GM10248 (cell line): ENCODE results near the gene DYRK3.

Experiments
- CTCF ChIA-PET: fragments of 300-600 bp; sonication (Branson Sonifier 250); formaldehyde crosslinking; extraction: SDS; loops from one replicate; lab custom pipeline; 2021; ENCODE audit warnings: antibody characterized with exemption; lab: Yijun Ruan, JAX
- POLR2A ChIA-PET: fragments of 350-650 bp; sonication (Branson Sonifier 250); formaldehyde crosslinking; extraction: SDS; loops from one replicate; lab custom pipeline; 2020; ENCODE audit warnings: antibody characterized with exemption; lab: Yijun Ruan, JAX
- DNase-seq: peaks from one replicate; pipeline ENCODE4 v3.0.0; 2012; ENCODE audit errors: extremely low spot score
- TF ChIP-seq, protein P1 (sequence below): IDR thresholded peaks from 2 replicates; pipeline ENCODE4 v1.5.1; 2012; ENCODE audit warnings: mild to moderate bottlenecking, low read depth; ENCODE audit errors: extremely low read depth, missing control alignments, control extremely low read depth

The DYRK3 gene

DNA sequence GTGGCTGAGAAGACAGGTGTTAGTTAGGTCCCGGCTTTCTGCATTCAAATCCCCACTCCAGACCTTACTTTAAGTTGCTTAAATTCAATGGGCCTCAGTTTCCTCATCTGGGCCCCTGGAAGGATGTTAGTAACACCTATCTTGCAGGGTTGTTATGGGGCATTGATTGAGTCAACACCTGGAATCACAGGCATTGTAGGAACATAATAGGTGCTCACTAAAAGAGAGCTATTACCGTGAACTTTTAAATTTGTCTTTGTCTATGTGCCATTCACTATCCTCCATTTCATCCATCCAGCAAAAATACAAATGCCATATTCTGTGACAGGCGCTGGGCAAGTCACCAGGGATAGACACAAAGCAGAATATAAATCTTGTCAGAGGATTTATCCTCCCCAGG lies 38.9 kb downstream of the DYRK3 start:
- TF ChIP-seq, protein P1, sequence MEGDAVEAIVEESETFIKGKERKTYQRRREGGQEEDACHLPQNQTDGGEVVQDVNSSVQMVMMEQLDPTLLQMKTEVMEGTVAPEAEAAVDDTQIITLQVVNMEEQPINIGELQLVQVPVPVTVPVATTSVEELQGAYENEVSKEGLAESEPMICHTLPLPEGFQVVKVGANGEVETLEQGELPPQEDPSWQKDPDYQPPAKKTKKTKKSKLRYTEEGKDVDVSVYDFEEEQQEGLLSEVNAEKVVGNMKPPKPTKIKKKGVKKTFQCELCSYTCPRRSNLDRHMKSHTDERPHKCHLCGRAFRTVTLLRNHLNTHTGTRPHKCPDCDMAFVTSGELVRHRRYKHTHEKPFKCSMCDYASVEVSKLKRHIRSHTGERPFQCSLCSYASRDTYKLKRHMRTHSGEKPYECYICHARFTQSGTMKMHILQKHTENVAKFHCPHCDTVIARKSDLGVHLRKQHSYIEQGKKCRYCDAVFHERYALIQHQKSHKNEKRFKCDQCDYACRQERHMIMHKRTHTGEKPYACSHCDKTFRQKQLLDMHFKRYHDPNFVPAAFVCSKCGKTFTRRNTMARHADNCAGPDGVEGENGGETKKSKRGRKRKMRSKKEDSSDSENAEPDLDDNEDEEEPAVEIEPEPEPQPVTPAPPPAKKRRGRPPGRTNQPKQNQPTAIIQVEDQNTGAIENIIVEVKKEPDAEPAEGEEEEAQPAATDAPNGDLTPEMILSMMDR, result no peak
- ChIA-PET POLR2A (no interaction called here), CTCF (interaction anchor here (1.0 to 30.1 kb wide), 8 partner anchors 18 to 262 kb away, joined by 3 to 637 read pairs (median 6); partner anchors contain the start of gene EIF2D)
- no peak for DNase-seq

- POLR2A ChIA-PET, result no interaction called here
- TF ChIP-seq, protein P1, result no peak
- no peak for DNase-seq
- CTCF ChIA-PET, result interaction anchor here (1.0 to 30.1 kb wide), 7 partner anchors 19 to 195 kb away, joined by 3 to 637 read pairs (median 10); partner anchors contain the start of gene EIF2D
Observed at GRCh38 chr1:206674745-206675175, 39.4 kb downstream of the DYRK3 start.

DNA sequence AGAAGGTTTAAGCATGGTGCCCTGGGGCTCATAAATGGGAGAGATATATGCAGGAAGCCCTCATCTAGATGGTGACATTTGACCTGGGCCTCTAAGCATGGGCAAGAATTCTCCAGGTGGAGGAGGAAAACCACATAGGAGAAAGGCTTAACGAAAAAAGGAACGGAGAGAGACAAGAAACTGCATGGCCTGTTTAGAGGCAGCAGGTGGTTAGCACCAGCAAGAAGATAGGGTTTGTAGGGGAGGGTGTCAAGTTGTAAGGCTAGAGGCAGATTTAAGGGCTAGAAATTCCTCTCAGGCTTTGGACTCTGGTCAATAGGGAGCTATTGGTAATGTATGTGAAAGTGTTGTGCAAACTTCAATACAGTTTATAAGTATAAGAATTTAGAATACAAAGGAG lies 41.2 kb downstream of the DYRK3 start:
- ChIA-PET CTCF (interaction anchor here (1.0 to 30.1 kb wide), 5 partner anchors 16 to 49 kb away, joined by 3 to 637 read pairs (median 3); no protein-coding TSS in a partner anchor), POLR2A (no interaction called here)
- TF ChIP-seq, protein P1, result no peak
- no peak for DNase-seq

- TF ChIP-seq, protein P1, result no peak
- no peak for DNase-seq
- POLR2A ChIA-PET, result no interaction called here
- CTCF ChIA-PET, result interaction anchor here (1.2 to 30.1 kb wide), 3 partner anchors 22 to 44 kb away, joined by 3 to 637 read pairs (median 5); partner anchors contain the start of gene DYRK3
Observed at GRCh38 chr1:206678490-206678889, 43.2 kb downstream of the DYRK3 start.

GRCh38 chr1:206679738-206680211 lies 44.4 kb downstream of the DYRK3 start:
- peak; percentile 68 for DNase-seq
- ChIA-PET POLR2A (interaction anchor here (1.0 kb wide), 1 partner anchor 107 kb away, joined by 3 read pairs; no protein-coding TSS in a partner anchor), CTCF (interaction anchor here (0.9 to 30.1 kb wide), 5 partner anchors 14 to 74 kb away, joined by 3 to 637 read pairs (median 3); partner anchors contain the start of gene DYRK3)
- TF ChIP-seq, protein P1, result no peak

- CTCF ChIA-PET, result interaction anchor here (0.9 to 30.1 kb wide), 3 partner anchors 24 to 74 kb away, joined by 3 to 637 read pairs (median 3); partner anchors contain the start of gene DYRK3
- DNase-seq, result no peak
- POLR2A ChIA-PET, result interaction anchor here (1.0 kb wide), 1 partner anchor 106 kb away, joined by 3 read pairs; no protein-coding TSS in a partner anchor
- TF ChIP-seq, protein P1, result no peak
Observed at GRCh38 chr1:206680279-206680678, 44.9 kb downstream of the DYRK3 start.
